ENCODE measurements around the gene FRMD8. TPM values are rescaled to one million over a fixed set of nuclear protein-coding genes. Genes with fewer than 3 reads are reported as not detected.

Gene FRMD8
- total and polyA plus RNA-seq, 9 of the 15 experiments (the other 6 are each of a cell fraction or from before 2014, with no cell fraction given), result 4.5 to 54.5 (median 15.8) TPM

DNA sequence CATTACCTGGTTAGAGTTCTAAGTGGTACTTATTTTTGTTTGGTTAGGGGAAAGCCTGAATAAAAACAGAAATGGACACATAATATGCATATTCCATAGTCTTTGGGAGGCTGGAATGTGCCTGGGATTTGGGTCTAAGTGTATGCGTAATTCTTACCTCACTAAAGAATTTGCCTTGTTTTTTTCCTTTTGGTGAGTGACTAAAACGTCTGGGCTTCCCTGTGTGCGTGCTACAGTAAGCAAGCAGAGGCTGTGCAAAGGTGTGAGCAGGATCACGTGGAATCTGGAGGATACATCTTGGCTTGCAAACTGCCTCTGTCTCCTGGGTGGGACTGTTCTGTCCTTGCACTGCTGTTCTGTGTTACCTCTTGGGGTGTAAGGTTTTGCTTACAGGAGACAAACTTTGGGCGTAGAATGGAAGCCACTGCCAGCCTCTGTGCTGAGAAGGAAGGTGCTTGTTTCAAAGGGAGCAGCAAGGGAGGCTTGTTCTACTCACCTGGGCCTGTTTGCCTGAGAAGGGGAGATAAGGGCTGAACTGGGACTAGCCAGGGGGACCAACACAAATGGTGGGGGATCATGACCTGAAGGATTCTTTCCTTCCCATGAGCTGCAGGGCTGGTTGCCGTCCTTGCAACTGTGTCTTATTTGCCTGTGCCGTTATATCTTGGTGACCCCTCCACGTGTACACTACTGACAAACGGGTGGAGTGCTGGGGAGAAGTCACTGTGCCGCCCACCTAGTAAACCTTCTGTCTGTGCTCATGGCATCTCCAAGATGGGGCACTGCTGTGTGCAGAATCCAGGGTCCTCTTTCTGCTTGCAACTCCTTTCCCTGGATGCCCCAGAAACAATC, 40.6 kb downstream of the FRMD8 start (continued):
- 0 out of 2 replicates have a peak, but pooled peaks have one; percentile 42 for TF ChIP-seq ZNF274 (IDR thresholded peaks at IDR 0.05; ENCODE audit: borderline replicate concordance, low read depth, low read length)
- TF ChIP-seq ETV6 (IDR thresholded peaks at IDR 0.05; ENCODE audit: borderline replicate concordance in 1 of 2, low read depth in 2 of 2, low read length in 1 of 2), result no peak
- no peak; the same call in none of the 2 replicates for TF ChIP-seq ETV6 (CRISPR knock-in tag; IDR thresholded peaks at IDR 0.05; ENCODE audit: borderline replicate concordance)
- TF ChIP-seq, protein P1, sequence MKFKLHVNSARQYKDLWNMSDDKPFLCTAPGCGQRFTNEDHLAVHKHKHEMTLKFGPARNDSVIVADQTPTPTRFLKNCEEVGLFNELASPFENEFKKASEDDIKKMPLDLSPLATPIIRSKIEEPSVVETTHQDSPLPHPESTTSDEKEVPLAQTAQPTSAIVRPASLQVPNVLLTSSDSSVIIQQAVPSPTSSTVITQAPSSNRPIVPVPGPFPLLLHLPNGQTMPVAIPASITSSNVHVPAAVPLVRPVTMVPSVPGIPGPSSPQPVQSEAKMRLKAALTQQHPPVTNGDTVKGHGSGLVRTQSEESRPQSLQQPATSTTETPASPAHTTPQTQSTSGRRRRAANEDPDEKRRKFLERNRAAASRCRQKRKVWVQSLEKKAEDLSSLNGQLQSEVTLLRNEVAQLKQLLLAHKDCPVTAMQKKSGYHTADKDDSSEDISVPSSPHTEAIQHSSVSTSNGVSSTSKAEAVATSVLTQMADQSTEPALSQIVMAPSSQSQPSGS (CRISPR knock-in tag; IDR thresholded peaks at IDR 0.05), result peak; percentile 56; the same call in 1 of the 2 replicates
- peak; percentile 62 for TF ChIP-seq ZSCAN32 (CRISPR knock-in tag; IDR thresholded peaks at IDR 0.05)
- TF ChIP-seq CEBPB (tag; IDR thresholded peaks at IDR 0.05), result no peak
- TF ChIP-seq ZNF134 (CRISPR knock-in tag; conservative IDR thresholded peaks at IDR 0.05), result no peak
- no peak for TF ChIP-seq RCOR1 (IDR thresholded peaks at IDR 0.05; ENCODE audit: borderline replicate concordance in 1 of 2, low read depth in 2 of 2, low read length in 2 of 2)
- TF ChIP-seq SIX5 (IDR thresholded peaks at IDR 0.05; ENCODE audit: borderline replicate concordance in 1 of 2, insufficient read depth in 1 of 2, low read depth in 1 of 2, low read length in 2 of 2), result peak in 1 of 2 experiments; percentile 21; a peak in 2 of 4 replicates
- TF ChIP-seq LEF1 (IDR thresholded peaks at IDR 0.05), result no peak
- no peak for TF ChIP-seq ZNF124 (CRISPR knock-in tag; IDR thresholded peaks at IDR 0.05)
- no peak for TF ChIP-seq NRF1 (conservative IDR thresholded peaks at IDR 0.05 in 1 of 2, IDR thresholded peaks at IDR 0.05 in 1 of 2)
- TF ChIP-seq PRPF4 (IDR thresholded peaks at IDR 0.05; ENCODE audit: insufficient read depth, low read depth, low read length, poor library complexity, severe bottlenecking), result peak; percentile 48
- TF ChIP-seq EZH2 (IDR thresholded peaks at IDR 0.05; ENCODE audit: borderline replicate concordance, low read depth, low read length), result no peak
- TF ChIP-seq ZNF239 (CRISPR knock-in tag; IDR thresholded peaks at IDR 0.05), result no peak
- peak; percentile 50 for TF ChIP-seq POLR2AphosphoS2 (IDR thresholded peaks at IDR 0.05; ENCODE audit: low read length)
- no peak for TF ChIP-seq ZNF217 (CRISPR knock-in tag; IDR thresholded peaks at IDR 0.05)
- TF ChIP-seq, protein P2, sequence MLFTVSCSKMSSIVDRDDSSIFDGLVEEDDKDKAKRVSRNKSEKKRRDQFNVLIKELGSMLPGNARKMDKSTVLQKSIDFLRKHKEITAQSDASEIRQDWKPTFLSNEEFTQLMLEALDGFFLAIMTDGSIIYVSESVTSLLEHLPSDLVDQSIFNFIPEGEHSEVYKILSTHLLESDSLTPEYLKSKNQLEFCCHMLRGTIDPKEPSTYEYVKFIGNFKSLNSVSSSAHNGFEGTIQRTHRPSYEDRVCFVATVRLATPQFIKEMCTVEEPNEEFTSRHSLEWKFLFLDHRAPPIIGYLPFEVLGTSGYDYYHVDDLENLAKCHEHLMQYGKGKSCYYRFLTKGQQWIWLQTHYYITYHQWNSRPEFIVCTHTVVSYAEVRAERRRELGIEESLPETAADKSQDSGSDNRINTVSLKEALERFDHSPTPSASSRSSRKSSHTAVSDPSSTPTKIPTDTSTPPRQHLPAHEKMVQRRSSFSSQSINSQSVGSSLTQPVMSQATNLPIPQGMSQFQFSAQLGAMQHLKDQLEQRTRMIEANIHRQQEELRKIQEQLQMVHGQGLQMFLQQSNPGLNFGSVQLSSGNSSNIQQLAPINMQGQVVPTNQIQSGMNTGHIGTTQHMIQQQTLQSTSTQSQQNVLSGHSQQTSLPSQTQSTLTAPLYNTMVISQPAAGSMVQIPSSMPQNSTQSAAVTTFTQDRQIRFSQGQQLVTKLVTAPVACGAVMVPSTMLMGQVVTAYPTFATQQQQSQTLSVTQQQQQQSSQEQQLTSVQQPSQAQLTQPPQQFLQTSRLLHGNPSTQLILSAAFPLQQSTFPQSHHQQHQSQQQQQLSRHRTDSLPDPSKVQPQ (CRISPR knock-in tag; IDR thresholded peaks at IDR 0.05; ENCODE audit: borderline replicate concordance), result no peak
- TF ChIP-seq TGIF2 (CRISPR knock-in tag; IDR thresholded peaks at IDR 0.05), result no peak
- peak; percentile 42; the same call in 1 of the 2 replicates for TF ChIP-seq HCFC1 (IDR thresholded peaks at IDR 0.05; ENCODE audit: low read depth, low read length)
- TF ChIP-seq MEIS2 (IDR thresholded peaks at IDR 0.05; ENCODE audit: partially characterized antibody), result no peak
- TF ChIP-seq CTBP1 (IDR thresholded peaks at IDR 0.05; ENCODE audit: borderline replicate concordance), result peak; percentile 68; the same call in 1 of the 2 replicates
- TF ChIP-seq, protein P3, sequence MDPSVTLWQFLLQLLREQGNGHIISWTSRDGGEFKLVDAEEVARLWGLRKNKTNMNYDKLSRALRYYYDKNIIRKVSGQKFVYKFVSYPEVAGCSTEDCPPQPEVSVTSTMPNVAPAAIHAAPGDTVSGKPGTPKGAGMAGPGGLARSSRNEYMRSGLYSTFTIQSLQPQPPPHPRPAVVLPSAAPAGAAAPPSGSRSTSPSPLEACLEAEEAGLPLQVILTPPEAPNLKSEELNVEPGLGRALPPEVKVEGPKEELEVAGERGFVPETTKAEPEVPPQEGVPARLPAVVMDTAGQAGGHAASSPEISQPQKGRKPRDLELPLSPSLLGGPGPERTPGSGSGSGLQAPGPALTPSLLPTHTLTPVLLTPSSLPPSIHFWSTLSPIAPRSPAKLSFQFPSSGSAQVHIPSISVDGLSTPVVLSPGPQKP (CRISPR knock-in tag; IDR thresholded peaks at IDR 0.05), result no peak
- peak; percentile 93 for TF ChIP-seq PML (IDR thresholded peaks at IDR 0.05; ENCODE audit: low read length)

Data from K562 (cell line).